ENCODE measurements around the gene LRCH2.

LRCH2 gene

GRCh38 chrX:115251458-115252233 lies 17.8 kb upstream of the LRCH2 start:
- Mint-ChIP-seq H3K27ac (no peak overlapping the region), H3K9me3 (no peaks in the 10 kb centered on the region), H3K4me1 (no peaks in the 10 kb centered on the region), H3K36me3 (ENCODE audit: low read depth) (no peaks in the 10 kb centered on the region), H3K27me3 (ENCODE audit: low read depth, poor library complexity) (no peaks in the 10 kb centered on the region), H3K4me3 (no peak overlapping the region)
- no peak for TF ChIP-seq CTCF (IDR thresholded peaks at IDR 0.05)
- DNase-seq, result no peak

GRCh38 chrX:115237056-115237455 lies 3.2 kb upstream of the LRCH2 start:
- Mint-ChIP-seq H3K27me3 (ENCODE audit: low read depth, poor library complexity) (no peaks in the 10 kb centered on the region), H3K4me1 (peaks cover 42% of the 10 kb centered on the region), H3K9me3 (no peaks in the 10 kb centered on the region), H3K27ac (no peak overlapping the region), H3K4me3 (no peak overlapping the region), H3K36me3 (ENCODE audit: low read depth) (no peaks in the 10 kb centered on the region)
- TF ChIP-seq CTCF (IDR thresholded peaks at IDR 0.05), result no peak
- no peak for DNase-seq

GRCh38 chrX:115236560-115236959 lies 2.7 kb upstream of the LRCH2 start:
- H3K9me3 Mint-ChIP-seq, result no peaks in the 10 kb centered on the region
- no peak overlapping the region for H3K27ac Mint-ChIP-seq
- no peaks in the 10 kb centered on the region for H3K36me3 Mint-ChIP-seq (ENCODE audit: low read depth)
- H3K4me1 Mint-ChIP-seq, result peaks cover 47% of the 10 kb centered on the region
- no peak for DNase-seq
- no peaks in the 10 kb centered on the region for H3K27me3 Mint-ChIP-seq (ENCODE audit: low read depth, poor library complexity)
- TF ChIP-seq CTCF (IDR thresholded peaks at IDR 0.05), result no peak
- H3K4me3 Mint-ChIP-seq, result no peak overlapping the region

GRCh38 chrX:115234461-115234860 lies 565 bp upstream of the LRCH2 start:
- DNase-seq, result no peak
- Mint-ChIP-seq H3K27me3 (ENCODE audit: low read depth, poor library complexity) (no peaks in the 10 kb centered on the region), H3K9me3 (no peaks in the 10 kb centered on the region), H3K4me3 (peak overlapping the region; percentile 98), H3K4me1 (peaks cover 68% of the 10 kb centered on the region), H3K36me3 (ENCODE audit: low read depth) (no peaks in the 10 kb centered on the region), H3K27ac (no peak overlapping the region)
- TF ChIP-seq CTCF (IDR thresholded peaks at IDR 0.05), result no peak

- no peak for TF ChIP-seq CTCF (IDR thresholded peaks at IDR 0.05)
- Mint-ChIP-seq H3K4me3 (peak overlapping the region; percentile 98), H3K27ac (peak overlapping the region; percentile 82), H3K36me3 (ENCODE audit: low read depth) (no peaks in the 10 kb centered on the region), H3K9me3 (no peaks in the 10 kb centered on the region), H3K4me1 (peaks cover 60% of the 10 kb centered on the region), H3K27me3 (ENCODE audit: low read depth, poor library complexity) (no peaks in the 10 kb centered on the region)
- no peak for DNase-seq
Observed at GRCh38 chrX:115232933-115233496, 881 bp downstream of the LRCH2 start.

Data from nephron progenitor cell (in vitro differentiated cells).